HG03521 (cell line): ENCODE data around the gene COL15A1.

Source experiments
- ATAC-seq: cut with Tn5 transposase; IDR thresholded peaks from one replicate; pipeline ENCODE4 v1.9.1; 2021; ENCODE audit warnings: mild to moderate bottlenecking, moderate library complexity; ENCODE audit not compliant: unreplicated experiment

COL15A1 gene

GRCh38 chr9:99030610-99031109 lies 87.0 kb downstream of the COL15A1 start:
- no peak for ATAC-seq

- ATAC-seq, result no peak
Observed at GRCh38 chr9:99031319-99031718, 87.6 kb downstream of the COL15A1 start.

- no peak for ATAC-seq
Observed at GRCh38 chr9:99031994-99032393, 88.3 kb downstream of the COL15A1 start.

- ATAC-seq, result no peak
Observed at GRCh38 chr9:99034149-99034548, 90.4 kb downstream of the COL15A1 start.

GRCh38 chr9:99035313-99035712 lies 91.6 kb downstream of the COL15A1 start:
- ATAC-seq, result no peak

GRCh38 chr9:99037769-99038483 lies 94.2 kb downstream of the COL15A1 start:
- ATAC-seq, result no peak

GRCh38 chr9:99038484-99038820 lies 94.7 kb downstream of the COL15A1 start:
- ATAC-seq, result no peak

GRCh38 chr9:99039505-99040182 lies 95.9 kb downstream of the COL15A1 start:
- no peak for ATAC-seq

GRCh38 chr9:99040251-99040900 lies 96.7 kb downstream of the COL15A1 start:
- no peak for ATAC-seq

- ATAC-seq, result no peak
Observed at GRCh38 chr9:99040911-99041582, 97.3 kb downstream of the COL15A1 start.

- no peak for ATAC-seq
Observed at GRCh38 chr9:99041618-99042017, 97.9 kb downstream of the COL15A1 start.

- no peak for ATAC-seq
Observed at GRCh38 chr9:99042620-99043019, 98.9 kb downstream of the COL15A1 start.

- no peak for ATAC-seq
Observed at GRCh38 chr9:99044827-99045226, 101.1 kb downstream of the COL15A1 start.

GRCh38 chr9:99046068-99046467 lies 102.4 kb downstream of the COL15A1 start:
- no peak for ATAC-seq

- no peak for ATAC-seq
Observed at GRCh38 chr9:99046542-99047071, 102.9 kb downstream of the COL15A1 start.

- no peak for ATAC-seq
Observed at GRCh38 chr9:99049228-99049627, 105.5 kb downstream of the COL15A1 start.

- no peak for ATAC-seq
Observed at GRCh38 chr9:99049641-99050040, 105.9 kb downstream of the COL15A1 start.

- no peak for ATAC-seq
Observed at GRCh38 chr9:99050292-99050911, 106.7 kb downstream of the COL15A1 start.

- ATAC-seq, result no peak
Observed at GRCh38 chr9:99050924-99051323, 107.2 kb downstream of the COL15A1 start.

GRCh38 chr9:99051406-99051805 lies 107.7 kb downstream of the COL15A1 start:
- no peak for ATAC-seq

GRCh38 chr9:99051851-99052250 lies 108.1 kb downstream of the COL15A1 start:
- no peak for ATAC-seq
